Endothelial cell of umbilical vein (primary cell): Measurements from ENCODE around the gene HSPB8.

Experiments used
- EZH2 ChIP-seq: IDR thresholded peaks from 2 replicates; pipeline ENCODE4 v1.6.1; 2012; ENCODE audit warnings: borderline replicate concordance, low read depth, mild to moderate bottlenecking, moderate library complexity, low read length, inconsistent platforms; ENCODE audit not compliant: severe bottlenecking
- JUN ChIP-seq: IDR thresholded peaks from 2 replicates; pipeline ENCODE4 v1.6.1; 2011; ENCODE audit warnings: borderline replicate concordance, low read depth; ENCODE audit not compliant: insufficient read length, insufficient read depth
- POLR2A ChIP-seq: IDR thresholded peaks from 2 replicates; pipeline ENCODE4 v1.6.1; 2012; ENCODE audit warnings: low read depth, mild to moderate bottlenecking, control low read depth, low read length
- POLR2AphosphoS5 ChIP-seq: IDR thresholded peaks from 2 replicates; pipeline ENCODE4 v1.6.1; 2012; ENCODE audit warnings: low read depth, mild to moderate bottlenecking, control low read depth, low read length, moderate library complexity; ENCODE audit not compliant: insufficient read depth
- TF ChIP-seq, protein P1 (sequence below), 2 donors: IDR thresholded peaks; 1 replicate in 1 of 2; 2 replicates in 1 of 2; pipeline ENCODE4 v1.5.1; 2011; ENCODE audit warnings: low read length in 2 of 2, mild to moderate bottlenecking in 2 of 2, moderate library complexity in 2 of 2, control low read depth in 1 of 2, inconsistent platforms in 1 of 2, low read depth in 1 of 2; ENCODE audit not compliant: insufficient read depth in 1 of 2; ENCODE audit errors: extremely low read depth in 1 of 2

- TF ChIP-seq, protein P1, sequence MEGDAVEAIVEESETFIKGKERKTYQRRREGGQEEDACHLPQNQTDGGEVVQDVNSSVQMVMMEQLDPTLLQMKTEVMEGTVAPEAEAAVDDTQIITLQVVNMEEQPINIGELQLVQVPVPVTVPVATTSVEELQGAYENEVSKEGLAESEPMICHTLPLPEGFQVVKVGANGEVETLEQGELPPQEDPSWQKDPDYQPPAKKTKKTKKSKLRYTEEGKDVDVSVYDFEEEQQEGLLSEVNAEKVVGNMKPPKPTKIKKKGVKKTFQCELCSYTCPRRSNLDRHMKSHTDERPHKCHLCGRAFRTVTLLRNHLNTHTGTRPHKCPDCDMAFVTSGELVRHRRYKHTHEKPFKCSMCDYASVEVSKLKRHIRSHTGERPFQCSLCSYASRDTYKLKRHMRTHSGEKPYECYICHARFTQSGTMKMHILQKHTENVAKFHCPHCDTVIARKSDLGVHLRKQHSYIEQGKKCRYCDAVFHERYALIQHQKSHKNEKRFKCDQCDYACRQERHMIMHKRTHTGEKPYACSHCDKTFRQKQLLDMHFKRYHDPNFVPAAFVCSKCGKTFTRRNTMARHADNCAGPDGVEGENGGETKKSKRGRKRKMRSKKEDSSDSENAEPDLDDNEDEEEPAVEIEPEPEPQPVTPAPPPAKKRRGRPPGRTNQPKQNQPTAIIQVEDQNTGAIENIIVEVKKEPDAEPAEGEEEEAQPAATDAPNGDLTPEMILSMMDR (IDR thresholded peaks at IDR 0.05; ENCODE audit: extremely low read depth in 1 of 2, insufficient read depth in 1 of 2, low read depth in 1 of 2, low read length in 2 of 2): no peak
- TF ChIP-seq POLR2AphosphoS5: no peak
- no peak for TF ChIP-seq POLR2A
- no peak for TF ChIP-seq JUN
- TF ChIP-seq EZH2: no peak
Measured at GRCh38 chr12:119134284-119135072, 44.3 kb upstream of the HSPB8 start.
